HepG2 (cell line): ENCODE results near the gene ACVR1C. TPM values are rescaled to one million over a fixed set of nuclear protein-coding genes. Genes with fewer than 3 reads are reported as not detected.

Experiments
- ATAC-seq: fragments of 200-7000 bp; cut with Tn5 transposase; 3 replicates; pipeline ENCODE4 v1.9.1; 2020; ENCODE audit warnings: mild to moderate bottlenecking, moderate library complexity
- BruUV-seq: library from RNA; stranded (reverse); fragments of 400-500 nt; replicated peaks from 2 replicates; lab custom pipeline; 2021; lab: Mats Ljungman, UMichigan
- CTCF ChIA-PET: fragments of 300-600 bp; formaldehyde crosslinking; extraction: SDS; loops from one replicate; lab custom pipeline; 2021; ENCODE audit warnings: low total read pairs, inconsistent platforms, low intra/inter-chr PET ratio; lab: Yijun Ruan, JAX
- POLR2A ChIA-PET: fragments of 350-600 bp; sonication (Branson Sonifier 250); formaldehyde crosslinking; loops from one replicate; lab custom pipeline; 2020; ENCODE audit warnings: antibody characterized with exemption, inconsistent platforms; lab: Yijun Ruan, JAX
- DNase-seq: peaks from one replicate; pipeline ENCODE4 v3.0.0-alpha.2; 2015; ENCODE audit warnings: low spot score
- FAIRE-seq: peaks from 3 replicates; lab custom pipeline; 2011; peaks lifted over from hg19 to GRCh38; lab: Jason Lieb, UNC
- H2AFZ ChIP-seq: one replicate; pipeline ENCODE4 v1.6.1; 2011; ENCODE audit warnings: low read length, inconsistent platforms
- H3K27ac ChIP-seq: fragments of 300-600 bp; 3 replicates; pipeline ENCODE4 v1.8.0; 2011; ENCODE audit warnings: mixed run types, mild to moderate bottlenecking, mixed read lengths, low read length, inconsistent platforms; ENCODE audit not compliant: insufficient read depth; ENCODE audit errors: extremely low read length
- H3K27me3 ChIP-seq, 2 experiments: fragments of 200-600 bp in 1 of 2; 2 replicates in 1 of 2; 3 replicates in 1 of 2; pipeline versions ENCODE4 v1.6.0 to v1.8.0; 2011; ENCODE audit warnings: low read length in 2 of 2, mild to moderate bottlenecking in 2 of 2, moderate library complexity in 2 of 2, inconsistent platforms in 1 of 2; ENCODE audit not compliant: insufficient read depth in 2 of 2, control insufficient read depth in 1 of 2
- H3K36me3 ChIP-seq, 2 experiments: fragments of 200-600 bp in 1 of 2; replicated peaks in 1 of 2; 2 replicates in 1 of 2; 3 replicates in 1 of 2; pipeline versions ENCODE4 v1.5.1 to v1.8.0; 2011; ENCODE audit warnings: low read length in 2 of 2, inconsistent platforms in 1 of 2; ENCODE audit not compliant: insufficient read depth in 2 of 2, control insufficient read depth in 1 of 2
- H3K4me1 ChIP-seq: 2 replicates; pipeline ENCODE4 v1.5.1; 2012; ENCODE audit warnings: low read length, inconsistent platforms; ENCODE audit not compliant: insufficient read depth
- H3K4me2 ChIP-seq: 2 replicates; pipeline ENCODE4 v1.6.0; 2011; ENCODE audit warnings: low read depth, low read length, inconsistent platforms
- H3K4me3 ChIP-seq, 3 experiments: fragments of 200-600 bp in 1 of 3; sonication (generic), shearing (Covaris generic) in 1 of 3; replicated peaks in 1 of 3; 2 replicates each; pipeline ENCODE4 v1.5.1; 2011 to 2016; ENCODE audit warnings: low read length in 3 of 3, inconsistent platforms in 2 of 3, low read depth in 2 of 3, mild to moderate bottlenecking in 2 of 3, control low read depth in 1 of 3, mixed read lengths in 1 of 3; ENCODE audit not compliant: insufficient read depth in 1 of 3
- H3K79me2 ChIP-seq: one replicate; pipeline ENCODE4 v1.6.1; 2011; ENCODE audit warnings: low read length, inconsistent platforms; ENCODE audit not compliant: insufficient read depth
- H3K9ac ChIP-seq: 2 replicates; pipeline ENCODE4 v1.6.0; 2011; ENCODE audit warnings: mild to moderate bottlenecking, low read depth, low read length, inconsistent platforms; ENCODE audit not compliant: insufficient read depth
- H3K9me3 ChIP-seq: 2 replicates; pipeline ENCODE4 v1.5.1; 2012; ENCODE audit warnings: mild to moderate bottlenecking, low read length
- H4K20me1 ChIP-seq: 2 replicates; pipeline ENCODE4 v1.6.0; 2011; ENCODE audit warnings: inconsistent platforms, mild to moderate bottlenecking, low read length, moderate library complexity; ENCODE audit not compliant: insufficient read depth
- AFF4 ChIP-seq: sonication (generic); formaldehyde crosslinking; IDR thresholded peaks from 2 replicates; pipeline ENCODE4 v1.4.0; 2020; ENCODE audit warnings: missing genetic modification reagents
- CBX1 ChIP-seq: IDR thresholded peaks from one replicate; pipeline ENCODE4 v1.6.1; 2016; ENCODE audit warnings: antibody characterized with exemption, low read depth
- CENPT ChIP-seq: sonication (generic); formaldehyde crosslinking; IDR thresholded peaks from 2 replicates; pipeline ENCODE4 v1.8.0; 2022; ENCODE audit warnings: low read depth, mild to moderate bottlenecking, moderate library complexity, missing genetic modification reagents
- HMGXB4 ChIP-seq, 2 experiments: sonication (generic) in 1 of 2; formaldehyde crosslinking in 1 of 2; IDR thresholded peaks; 2 replicates each; pipeline versions ENCODE4 v1.4.0 to v1.6.1; 2018 to 2020; ENCODE audit warnings: missing genetic modification reagents in 2 of 2, borderline replicate concordance in 1 of 2, low read depth in 1 of 2, mild to moderate bottlenecking in 1 of 2, missing biosample characterization in 1 of 2
- KDM5B ChIP-seq: sonication (generic); formaldehyde crosslinking; IDR thresholded peaks from 2 replicates; pipeline ENCODE4 v1.4.0; 2020; ENCODE audit warnings: missing genetic modification reagents, mild to moderate bottlenecking, borderline replicate concordance
- NR0B2 ChIP-seq: sonication (generic); formaldehyde crosslinking; IDR thresholded peaks from 2 replicates; pipeline ENCODE4 v1.4.0; 2020; ENCODE audit warnings: mild to moderate bottlenecking, missing genetic modification reagents
- NR1H2 ChIP-seq: sonication (generic); formaldehyde crosslinking; IDR thresholded peaks from 2 replicates; pipeline ENCODE4 v1.8.1; 2022; ENCODE audit warnings: low read depth, missing genetic modification reagents, borderline replicate concordance
- TARDBP ChIP-seq: sonication (generic); formaldehyde crosslinking; IDR thresholded peaks from 2 replicates; pipeline ENCODE4 v1.8.0; 2022; ENCODE audit warnings: mild to moderate bottlenecking, missing genetic modification reagents
- TEF ChIP-seq: sonication (generic); formaldehyde crosslinking; IDR thresholded peaks from 2 replicates; pipeline ENCODE4 v1.5.0; 2020; ENCODE audit warnings: missing genetic modification reagents
- ZFP36 ChIP-seq: fragments of 150-350 bp; IDR thresholded peaks from 2 replicates; pipeline ENCODE4 v1.6.1; 2018; ENCODE audit warnings: borderline replicate concordance, low read length, low read depth; ENCODE audit not compliant: partially characterized antibody
- ZFYVE20 ChIP-seq: sonication (generic); formaldehyde crosslinking; IDR thresholded peaks from 2 replicates; pipeline ENCODE4 v1.8.0; 2023; ENCODE audit warnings: low read depth, mild to moderate bottlenecking, moderate library complexity, missing genetic modification reagents, borderline replicate concordance
- ZNF143 ChIP-seq: sonication (generic); formaldehyde crosslinking; IDR thresholded peaks from 2 replicates; pipeline ENCODE4 v1.4.0; 2020; ENCODE audit warnings: missing genetic modification reagents
- ZNF20 ChIP-seq: sonication (generic); formaldehyde crosslinking; IDR thresholded peaks from 2 replicates; pipeline ENCODE4 v1.4.0; 2020; ENCODE audit warnings: mild to moderate bottlenecking, moderate library complexity, missing genetic modification reagents
- ZNF276 ChIP-seq: sonication (generic); formaldehyde crosslinking; IDR thresholded peaks from 2 replicates; pipeline ENCODE4 v1.4.0; 2020; ENCODE audit warnings: mild to moderate bottlenecking, low read depth, missing genetic modification reagents
- ZNF891 ChIP-seq: sonication (generic); formaldehyde crosslinking; IDR thresholded peaks from 2 replicates; pipeline ENCODE4 v1.5.0; 2020; ENCODE audit warnings: mild to moderate bottlenecking, missing genetic modification reagents
- in situ Hi-C: cut with HindIII; loops from 2 replicates; pipeline ENCODE4 v1.10.0; 2017; ENCODE audit warnings: low pct_unique_long_range_greater_than_20kb; ENCODE audit not compliant: extremely low pct_ligation_motif_present
- intact Hi-C: fragments of 100-400 bp; cut with micrococcal nuclease; formaldehyde crosslinking; loops from one replicate; pipeline ENCODE4 v1.10.0; 2022; ENCODE audit not compliant: unreplicated experiment
- polyA plus RNA-seq, 8 experiments: library from polyadenylated mRNA; depleted of rRNA in 3 of 8; stranded (reverse) in 7 of 8; unstranded in 1 of 8; fragments of >200 nt; fragmentation: Illumina TruSeq in 4 of 8; extraction: Trizol in 4 of 8; gene quantifications; 2 replicates each; pipeline versions ENCODE4 v1.2.1 to v1.2.3, GENCODE V29; 2011 to 2016; ENCODE audit warnings: low read depth in 4 of 8, missing spikeins in 1 of 8, mixed read lengths in 1 of 8; ENCODE audit not compliant: insufficient read depth in 1 of 8
- total RNA-seq, 5 experiments: library from RNA; depleted of rRNA; stranded (reverse); fragments of >200 nt; fragmentation: Illumina TruSeq; extraction: Trizol; gene quantifications; 2 replicates each; pipeline ENCODE4 v1.2.3, GENCODE V29; 2016; ENCODE audit warnings: low read depth in 1 of 5

Gene ACVR1C
- total and polyA plus RNA-seq, 2 of the 13 experiments (the other 11 are each of a cell fraction or from before 2014, with no cell fraction given): 0.05 to 1.0 TPM

- H3K36me3 ChIP-seq: no peaks in the 10 kb centered on the region
- H3K9ac ChIP-seq: no peak overlapping the region
- no TSS peak for BruUV-seq
- DNase-seq (no peak), ATAC-seq (no peak), FAIRE-seq (no peak)
- H3K27me3 ChIP-seq: no peaks in the 10 kb centered on the region
- in situ Hi-C loops: no loop called here
- CTCF ChIA-PET: no interaction called here
- no peak overlapping the region for H2AFZ ChIP-seq
- no peaks in the 10 kb centered on the region for H3K4me1 ChIP-seq
- H4K20me1 ChIP-seq: no peaks in the 10 kb centered on the region
- H3K79me2 ChIP-seq: no peaks in the 10 kb centered on the region
- H3K27ac ChIP-seq: no peak overlapping the region
- no peaks in the 10 kb centered on the region for H3K9me3 ChIP-seq
- no peak overlapping the region for H3K4me2 ChIP-seq
- no peak overlapping the region for H3K4me3 ChIP-seq
- POLR2A ChIA-PET: no interaction called here
- intact Hi-C loops: no loop called here
- TF ChIP-seq CBX1: no peak
- TF ChIP-seq ZNF20 (CRISPR knock-in tag): no peak
- TF ChIP-seq ZFYVE20 (CRISPR knock-in tag): no peak
- no peak for TF ChIP-seq CENPT (CRISPR knock-in tag)
- TF ChIP-seq NR1H2 (CRISPR knock-in tag): no peak
- no peak for TF ChIP-seq ZNF891 (CRISPR knock-in tag)
- no peak for TF ChIP-seq NR0B2
- no peak for TF ChIP-seq ZNF276 (CRISPR knock-in tag)
- TF ChIP-seq HMGXB4 (CRISPR knock-in tag; IDR thresholded peaks at IDR 0.05; ENCODE audit: borderline replicate concordance in 1 of 2, low read depth in 1 of 2): no peak
- no peak for TF ChIP-seq TARDBP (CRISPR knock-in tag)
- TF ChIP-seq ZFP36: no peak
- no peak for TF ChIP-seq KDM5B (CRISPR knock-in tag)
- no peak for TF ChIP-seq TEF (CRISPR knock-in tag)
- TF ChIP-seq AFF4 (CRISPR knock-in tag): no peak
- TF ChIP-seq ZNF143 (CRISPR knock-in tag): no peak
Measured at GRCh38 chr2:157611726-157612125, 16.9 kb downstream of the ACVR1C start.
